Activated CD4-positive, alpha-beta T cell treated with anti-CD3 and anti-CD28 coated beads for 48 hours (primary cell): Measurements from ENCODE around the gene PSKH1.
"Not testable (repeated sequence)": the region's sequence is repeated elsewhere in the genome, so short reads cannot be mapped to it uniquely, and the experiment has no call there.

ENCODE experiments used
- DNase-seq: peaks from one replicate; pipeline ENCODE4 v3.0.0-alpha.2; 2020

The PSKH1 gene

DNA sequence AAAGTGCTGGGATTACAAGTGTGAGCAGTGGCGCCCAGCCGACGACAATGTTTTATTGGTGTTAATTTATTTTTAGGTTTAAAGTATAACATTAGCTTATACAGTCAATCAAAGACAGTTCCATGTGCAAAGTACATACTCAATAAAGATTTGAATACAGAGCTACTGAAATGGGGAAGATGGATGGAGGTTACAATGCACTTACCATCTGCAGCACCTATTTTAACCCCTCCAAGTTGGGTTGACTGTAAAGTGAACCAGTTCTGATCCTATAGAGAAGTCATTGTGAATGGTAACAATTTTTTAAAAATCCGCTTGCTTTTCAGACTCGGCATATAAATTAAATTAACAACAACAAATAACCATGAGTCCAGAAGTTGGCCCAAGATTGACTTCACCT, 679 bp upstream of the PSKH1 start:
- DNase-seq, result no peak

DNA sequence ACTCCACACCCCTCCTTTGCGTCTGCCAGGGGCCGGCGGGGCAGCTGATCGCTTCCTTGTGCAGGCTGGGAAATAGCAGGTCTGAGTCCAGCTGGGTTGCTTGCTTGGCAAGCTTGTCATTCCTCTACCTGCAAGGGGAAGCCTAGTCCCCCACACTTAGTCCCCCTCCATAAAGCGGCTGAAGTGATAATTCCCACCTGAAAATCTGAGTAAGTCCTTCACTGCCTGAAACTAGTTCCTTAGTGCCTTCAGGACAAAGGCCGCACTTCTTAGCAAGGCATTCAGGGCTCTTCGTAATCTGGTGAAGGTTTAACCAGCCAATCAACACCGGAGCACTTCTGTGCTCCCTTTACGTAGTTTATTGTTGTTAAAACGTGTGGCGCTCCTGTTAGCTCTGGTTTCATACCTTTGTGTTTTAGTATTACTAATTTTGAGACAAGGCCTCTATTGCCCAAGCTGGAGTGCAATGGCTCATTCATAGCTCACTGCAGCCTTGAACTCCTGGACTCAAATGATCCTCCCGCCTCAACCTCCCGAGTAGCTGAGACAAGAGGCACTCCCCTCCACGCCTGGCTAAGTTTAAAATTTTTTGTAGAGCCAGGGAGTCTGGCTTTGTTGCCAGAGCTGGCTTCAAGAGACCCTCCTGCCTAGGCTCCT, 817 bp downstream of the PSKH1 start:
- peak; percentile 12 for DNase-seq

GRCh38 chr16:67897231-67897630, 4.2 kb downstream of the PSKH1 start:
- DNase-seq, result no peak

DNA sequence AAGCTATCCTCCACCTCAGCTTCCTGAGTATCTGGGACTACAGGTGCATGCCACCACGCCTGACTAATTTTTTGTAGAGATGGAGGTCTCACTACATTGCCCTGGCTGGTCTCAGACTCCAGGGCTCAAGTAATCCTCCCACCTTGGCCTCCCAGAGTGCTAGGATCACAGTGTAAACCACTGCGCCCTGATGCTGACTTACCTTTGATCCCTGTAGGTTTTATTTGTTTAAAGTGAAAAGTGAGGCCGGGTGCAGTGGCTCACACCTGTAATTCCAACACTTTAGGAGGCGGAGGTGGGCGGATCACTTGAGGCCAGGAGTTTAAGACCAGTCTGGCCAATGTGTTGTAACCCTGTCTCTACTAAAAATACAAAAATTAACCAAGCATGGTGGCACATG, 8.7 kb downstream of the PSKH1 start:
- DNase-seq, result no peak

DNA sequence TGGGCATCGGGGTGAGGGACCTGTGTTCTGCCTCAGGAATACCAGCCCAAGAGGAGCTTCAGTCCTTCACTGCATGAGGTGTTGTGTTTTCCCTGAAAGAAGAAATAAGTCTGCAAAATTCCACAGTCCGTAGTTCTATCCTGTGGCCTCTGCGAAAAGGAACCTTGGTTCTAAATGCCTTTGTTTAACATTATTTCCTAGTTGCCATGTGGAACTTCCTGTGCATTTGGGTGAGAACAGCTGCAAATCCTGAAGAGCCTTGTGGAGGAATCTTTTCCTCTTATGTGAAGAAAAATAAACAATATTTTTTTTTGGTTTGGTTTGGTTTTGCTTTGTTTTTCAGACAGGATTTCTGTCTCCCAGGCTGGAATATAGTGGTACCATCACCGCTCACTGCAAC, 9.8 kb downstream of the PSKH1 start:
- no peak for DNase-seq

GRCh38 chr16:67907397-67908180, 14.5 kb downstream of the PSKH1 start:
- no peak for DNase-seq

GRCh38 chr16:67909056-67909742, 16.1 kb downstream of the PSKH1 start:
- DNase-seq, result no peak

- DNase-seq, result peak; percentile 45
These were observed 17.1 kb downstream of the PSKH1 start for GRCh38 chr16:67910158-67910557.

DNA sequence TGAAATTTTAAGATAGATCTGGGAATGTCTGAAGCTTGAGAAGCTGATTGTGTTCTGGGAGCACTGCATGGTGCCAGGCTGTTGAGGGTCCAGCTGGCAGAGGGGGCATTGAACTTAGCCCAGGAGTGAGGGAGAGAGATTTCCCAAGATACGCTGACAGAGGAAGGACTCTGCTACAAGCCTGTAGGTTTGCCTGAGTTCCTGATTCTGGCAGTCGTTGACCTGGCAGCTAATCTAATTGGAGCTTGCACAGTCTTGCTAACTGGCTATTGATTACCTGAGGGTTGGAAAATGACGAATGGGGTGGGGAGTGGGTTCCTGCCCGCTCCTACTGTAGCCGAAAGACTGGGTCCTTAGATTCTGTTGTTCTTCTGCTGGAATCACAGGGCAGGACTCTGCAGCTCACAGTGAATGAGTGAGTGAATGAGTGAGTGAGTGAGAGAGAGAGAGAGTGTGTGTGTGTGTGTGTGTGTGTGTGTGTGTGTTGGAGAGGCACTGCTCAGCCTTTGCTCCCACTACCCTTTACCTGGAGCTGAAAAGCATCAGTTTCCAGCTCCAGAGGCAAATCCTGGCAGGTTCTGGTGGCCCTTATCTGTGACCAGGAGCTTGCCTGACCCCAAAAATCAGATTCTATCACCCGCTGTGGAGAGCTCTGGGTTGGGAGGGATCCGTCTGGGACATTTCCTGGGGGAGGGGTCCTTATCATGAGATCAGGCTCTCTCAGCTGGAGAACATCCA, 21.9 kb downstream of the PSKH1 start:
- no peak for DNase-seq

DNA sequence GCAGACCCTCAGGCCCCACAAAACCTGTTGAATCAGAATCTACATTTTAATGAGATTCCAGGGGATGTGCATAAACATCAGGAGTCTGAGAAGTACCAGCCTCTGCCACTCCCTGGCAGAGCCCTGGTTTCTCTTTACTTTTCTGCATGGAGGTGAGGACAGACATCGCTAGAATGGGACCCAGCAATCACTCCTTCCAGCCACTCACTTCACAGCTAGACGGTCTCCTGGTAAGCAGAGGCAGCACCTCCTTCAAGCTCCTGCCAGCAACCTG, 22.4 kb downstream of the PSKH1 start:
- not testable (repeated sequence) for DNase-seq

DNA sequence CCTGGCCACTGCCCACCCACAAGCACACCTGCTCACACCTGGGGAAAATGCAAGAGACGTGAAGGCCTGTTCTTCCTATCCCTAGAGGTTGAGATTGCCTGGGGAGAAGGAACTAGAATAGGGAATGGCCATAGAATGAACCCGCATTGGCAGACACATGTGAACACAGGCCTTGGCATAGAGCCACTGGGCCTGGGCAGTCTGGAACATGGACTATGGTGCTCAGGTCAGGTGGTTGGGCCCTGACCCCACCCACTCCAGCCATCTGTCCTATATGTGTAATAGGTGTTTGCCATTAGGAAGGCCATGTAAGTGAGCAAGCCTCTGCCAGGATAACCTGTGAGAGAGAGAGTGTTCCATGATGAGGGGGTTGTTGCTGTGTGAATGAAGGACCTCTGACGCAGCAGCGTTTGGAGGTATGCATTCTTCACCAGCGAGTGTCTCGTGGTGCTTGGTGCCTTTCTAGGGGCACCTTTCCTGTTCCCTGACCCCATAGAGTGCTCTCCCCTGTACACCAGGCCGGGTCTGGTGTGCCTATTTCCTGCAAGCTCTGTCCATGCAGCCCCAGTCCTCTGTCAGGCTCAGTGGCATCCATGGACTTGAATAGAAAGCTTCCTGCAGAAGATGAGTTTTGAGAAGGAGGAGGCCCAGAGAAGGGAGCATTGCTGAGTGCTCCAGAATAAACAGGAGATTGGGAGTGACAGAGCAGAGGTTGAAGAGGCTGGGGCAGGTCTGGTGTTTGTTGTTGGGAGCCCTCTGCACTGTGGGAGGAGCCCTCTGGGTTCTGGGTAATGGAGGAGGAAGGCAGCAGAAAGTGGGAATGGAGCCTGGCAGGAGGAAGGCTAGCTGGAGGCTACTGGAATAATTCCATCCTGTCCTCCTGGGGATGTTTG, 23.0 kb downstream of the PSKH1 start:
- DNase-seq, result no peak

DNA sequence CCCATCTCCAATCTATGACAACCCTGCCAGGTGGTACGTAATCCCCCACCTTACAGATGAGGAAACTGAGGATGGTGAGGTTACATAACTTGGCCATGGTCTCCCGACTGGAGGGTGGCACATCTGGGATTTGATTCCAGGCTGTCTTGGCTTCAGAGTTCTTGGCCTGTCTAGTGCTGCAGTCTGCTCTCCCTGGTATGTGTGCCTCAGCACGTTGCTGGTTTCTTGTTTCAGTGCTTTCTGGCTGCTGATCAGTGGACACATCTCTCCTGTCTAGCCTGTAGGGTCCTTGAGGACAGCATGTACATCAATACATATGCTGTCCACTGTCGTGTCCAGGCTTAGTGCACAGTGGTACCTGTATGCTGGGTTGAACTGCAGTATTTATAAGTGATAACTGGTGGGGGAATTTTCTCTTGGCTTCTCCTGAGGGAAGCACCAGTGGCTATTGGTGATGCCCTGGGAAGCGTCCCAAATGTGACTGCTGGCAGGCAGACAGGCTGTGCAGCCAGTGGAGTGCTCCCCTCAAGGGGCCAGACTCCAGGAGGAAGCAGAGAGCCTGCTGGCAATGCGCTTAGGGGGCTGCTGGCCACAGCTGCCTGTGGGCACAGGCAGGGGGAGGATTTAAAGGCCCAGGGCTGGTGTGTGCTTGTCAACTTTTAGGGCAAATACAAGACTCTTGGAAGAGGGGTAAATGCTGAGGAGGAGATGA, 24.2 kb downstream of the PSKH1 start:
- DNase-seq, result no peak

- DNase-seq, result peak; percentile 72
These were observed 24.8 kb downstream of the PSKH1 start for GRCh38 chr16:67917852-67918236.

DNA sequence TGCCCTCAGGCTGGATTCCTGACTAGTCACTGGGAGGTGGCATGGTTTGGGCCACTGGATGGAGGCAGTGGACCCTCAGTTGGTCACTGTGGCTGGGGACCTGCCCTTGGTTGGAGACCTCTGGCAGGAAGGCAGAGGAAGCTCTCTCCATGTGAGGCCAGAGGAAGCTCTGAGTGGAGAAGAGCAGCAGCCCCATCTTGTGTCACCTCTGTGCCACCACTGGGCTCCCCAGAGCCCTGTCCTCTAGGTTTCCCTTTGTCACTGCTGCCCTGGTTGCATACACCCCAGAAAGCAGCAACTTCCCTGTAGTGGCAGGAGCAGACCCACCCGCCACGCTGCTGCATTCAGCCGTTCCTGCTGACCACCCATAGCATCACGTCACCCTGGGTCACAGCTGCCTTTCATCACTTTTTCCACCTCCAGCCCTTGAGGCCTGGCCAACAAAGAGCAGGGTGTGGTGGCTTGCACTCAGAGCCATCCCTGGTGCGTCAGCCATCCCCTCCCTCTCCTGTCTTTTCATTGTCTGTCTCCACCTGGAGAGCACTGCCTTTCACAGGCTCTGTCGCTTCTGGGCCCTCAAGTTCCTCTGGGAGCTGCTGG, 26.7 kb downstream of the PSKH1 start:
- DNase-seq, result no peak

DNA sequence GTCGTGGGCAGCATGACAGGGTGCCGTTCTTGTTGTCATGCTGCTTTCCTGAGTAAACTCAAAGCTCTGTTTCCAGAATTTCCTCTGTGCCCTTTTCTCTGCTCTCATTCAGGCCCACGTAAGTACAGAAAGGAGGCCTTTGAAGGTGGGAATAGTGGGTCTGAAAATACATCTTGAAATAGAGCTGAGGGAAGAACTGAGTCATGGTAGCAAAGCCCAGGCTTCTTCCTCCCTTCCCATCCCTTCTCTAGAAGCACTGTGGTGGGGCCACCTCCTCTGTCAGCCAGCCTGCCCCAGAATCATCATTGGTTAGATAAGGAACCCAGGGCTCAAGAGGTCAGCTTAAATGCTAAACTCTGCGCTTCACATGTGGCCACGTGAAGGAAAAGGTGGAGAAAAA, 29.2 kb downstream of the PSKH1 start:
- DNase-seq, result no peak

DNA sequence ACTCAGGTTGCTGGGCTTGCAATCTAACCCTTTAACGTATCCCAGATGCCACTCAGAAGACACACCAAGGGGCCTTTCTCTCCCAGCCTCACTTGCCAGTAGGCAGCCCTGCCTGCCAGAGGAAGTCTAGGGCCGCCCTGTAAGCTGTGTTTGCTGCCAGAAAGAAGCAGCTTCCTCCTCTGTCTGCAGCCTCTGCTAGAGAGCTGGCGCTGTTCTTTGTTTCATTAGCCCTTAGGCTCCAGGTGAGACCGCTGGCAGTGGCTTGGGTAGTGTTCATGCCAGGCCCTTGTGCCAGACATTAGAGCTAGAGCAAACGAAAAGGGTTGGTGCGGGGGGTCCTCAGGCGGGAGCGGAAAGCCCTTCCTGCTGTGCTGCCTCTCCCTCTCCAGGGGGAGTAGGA, 29.7 kb downstream of the PSKH1 start:
- DNase-seq, result no peak

DNA sequence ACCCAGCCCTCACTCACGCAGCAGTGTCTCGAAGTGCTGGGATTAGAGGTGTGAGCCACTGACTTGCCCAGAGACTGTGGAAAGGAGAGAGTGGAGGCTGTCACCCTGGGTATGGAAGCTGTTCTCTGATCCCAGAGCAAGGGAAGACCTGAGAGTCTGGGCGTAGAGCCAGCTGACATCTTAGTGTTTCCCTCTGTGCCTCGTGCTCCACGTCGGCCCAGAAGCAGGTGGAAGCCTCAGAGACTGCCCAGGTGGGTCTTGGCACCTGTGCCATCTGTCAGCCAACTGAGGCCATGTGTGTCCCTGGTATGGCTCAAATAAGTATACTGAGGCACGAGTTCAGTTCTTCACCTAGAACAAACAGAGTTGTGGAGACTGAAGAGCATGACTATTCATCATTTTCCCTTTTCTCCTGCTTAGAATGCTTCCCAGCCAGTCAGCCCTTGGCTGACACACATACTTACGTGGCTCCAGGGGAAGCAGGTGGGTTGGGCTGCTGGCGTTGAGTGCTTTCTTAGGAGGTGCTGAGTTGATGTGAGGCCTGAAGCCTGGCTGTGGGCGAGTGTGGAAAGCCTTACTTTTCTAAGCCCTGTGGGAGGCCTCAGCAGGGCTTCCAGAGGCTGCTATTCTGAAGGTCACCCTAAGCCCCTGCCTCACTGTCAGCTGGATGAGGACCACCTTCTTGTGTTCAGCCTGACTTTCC, 30.5 kb downstream of the PSKH1 start:
- DNase-seq, result no peak

DNA sequence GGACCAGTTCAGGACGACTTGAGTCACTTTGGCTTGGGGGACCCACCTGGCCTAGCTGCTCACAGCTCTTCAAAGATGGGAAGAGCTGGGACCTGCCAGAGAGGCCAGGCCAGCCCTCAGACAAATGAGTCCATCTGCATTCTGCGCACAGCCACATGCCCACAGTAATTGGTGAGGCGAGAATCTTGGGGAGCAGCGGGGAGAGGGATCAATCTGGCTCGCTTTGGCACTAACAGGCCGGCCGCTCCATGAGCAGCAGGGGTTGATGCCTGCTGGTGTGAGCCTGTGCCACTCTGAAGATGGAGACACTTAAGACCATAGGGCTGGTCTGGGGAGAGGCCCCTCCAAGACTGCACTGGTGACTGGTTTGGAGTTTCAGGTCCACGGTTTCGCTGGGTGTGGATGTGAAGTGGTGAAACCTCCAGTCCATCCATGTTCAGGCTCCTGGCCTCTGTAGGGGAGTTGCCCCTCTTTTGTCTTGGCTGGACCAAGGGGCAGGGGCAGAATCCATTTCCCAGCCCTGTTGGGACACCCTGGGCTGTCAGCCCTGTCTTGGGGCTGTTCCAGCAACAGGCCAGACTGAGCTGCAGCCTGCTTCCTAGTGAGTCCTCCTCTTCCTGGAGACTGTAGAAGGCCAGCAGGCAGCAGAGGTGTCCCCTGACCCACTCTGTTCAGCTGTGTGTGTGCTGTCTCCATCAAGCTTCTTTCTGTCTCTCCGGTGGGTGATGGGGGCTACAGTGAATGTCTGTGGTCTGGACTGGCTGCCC, 31.3 kb downstream of the PSKH1 start:
- no peak for DNase-seq

- no peak for DNase-seq
These were observed 33.2 kb downstream of the PSKH1 start for GRCh38 chr16:67926181-67926750.
